Measurements from ENCODE around the gene ZNF777. TPM values are rescaled to one million over a fixed set of nuclear protein-coding genes. Genes with fewer than 3 reads are reported as not detected.

Gene ZNF777
- total and polyA plus RNA-seq, 2 donors (not counting 1 experiment from before 2014, with no cell fraction given) = 4.1 to 4.9 TPM

- Histone ChIP-seq H3K9me3 (ENCODE audit: control insufficient read depth, insufficient read depth, low read depth, low read length) (no peaks in the 10 kb centered on the region), H3K27me3 (ENCODE audit: control insufficient read depth, insufficient read depth, low read length) (no peaks in the 10 kb centered on the region), H2AFZ (ENCODE audit: low read length) (no peak overlapping the region), H3K4me1 (ENCODE audit: control insufficient read depth, extremely low read depth, insufficient read depth, low read length) (no peaks in the 10 kb centered on the region), H3K36me3 (ENCODE audit: control insufficient read depth, insufficient read depth, low read length) (no peaks in the 10 kb centered on the region), H3K4me3 (replicated peaks in 1 of 4; ENCODE audit: control extremely low read depth in 1 of 4, insufficient read depth in 1 of 4, low read depth in 3 of 4, low read length in 4 of 4) (no peak overlapping the region), H3K9ac (ENCODE audit: insufficient read depth, low read length) (no peak overlapping the region), H3K4me2 (ENCODE audit: extremely low read depth, insufficient read depth, low read length) (no peak overlapping the region), H3K79me2 (ENCODE audit: control insufficient read depth, insufficient read depth, low read length) (no peaks in the 10 kb centered on the region), H3K27ac (ENCODE audit: insufficient read depth, low read length) (no peak overlapping the region), H4K20me1 (ENCODE audit: control insufficient read depth, extremely low read depth, insufficient read depth, low read length) (no peaks in the 10 kb centered on the region)
- TF ChIP-seq CTCF (conservative IDR thresholded peaks at IDR 0.05 in 1 of 2, IDR thresholded peaks at IDR 0.05 in 1 of 2; ENCODE audit: low read depth in 1 of 2, low read length in 2 of 2) (no peak), EZH2 (IDR thresholded peaks at IDR 0.05; ENCODE audit: low read length, missing control alignments) (no peak)
- no peak for DNase-seq (ENCODE audit: low read depth in 2 of 2)
Measured at GRCh38 chr7:149443523-149443922, 17.3 kb downstream of the ZNF777 start.

- Histone ChIP-seq H3K9me3 (ENCODE audit: control insufficient read depth, insufficient read depth, low read depth, low read length) (no peaks in the 10 kb centered on the region), H2AFZ (ENCODE audit: low read length) (no peak overlapping the region), H3K79me2 (ENCODE audit: control insufficient read depth, insufficient read depth, low read length) (no peaks in the 10 kb centered on the region), H3K27me3 (ENCODE audit: control insufficient read depth, insufficient read depth, low read length) (no peaks in the 10 kb centered on the region), H3K4me3 (replicated peaks in 1 of 4; ENCODE audit: control extremely low read depth in 1 of 4, insufficient read depth in 1 of 4, low read depth in 3 of 4, low read length in 4 of 4) (no peak overlapping the region), H3K4me1 (ENCODE audit: control insufficient read depth, extremely low read depth, insufficient read depth, low read length) (no peaks in the 10 kb centered on the region), H3K27ac (ENCODE audit: insufficient read depth, low read length) (no peak overlapping the region), H4K20me1 (ENCODE audit: control insufficient read depth, extremely low read depth, insufficient read depth, low read length) (no peaks in the 10 kb centered on the region), H3K9ac (ENCODE audit: insufficient read depth, low read length) (no peak overlapping the region), H3K4me2 (ENCODE audit: extremely low read depth, insufficient read depth, low read length) (no peak overlapping the region), H3K36me3 (ENCODE audit: control insufficient read depth, insufficient read depth, low read length) (no peaks in the 10 kb centered on the region)
- no peak for TF ChIP-seq EZH2 (IDR thresholded peaks at IDR 0.05; ENCODE audit: low read length, missing control alignments)
- TF ChIP-seq CTCF (conservative IDR thresholded peaks at IDR 0.05 in 1 of 2, IDR thresholded peaks at IDR 0.05 in 1 of 2; ENCODE audit: low read depth in 1 of 2, low read length in 2 of 2) = no peak
- DNase-seq (ENCODE audit: low read depth in 2 of 2) = no peak
Measured at GRCh38 chr7:149442924-149443323, 17.9 kb downstream of the ZNF777 start.

GRCh38 chr7:149440222-149440621 is 20.6 kb downstream of the ZNF777 start:
- Histone ChIP-seq H3K27me3 (ENCODE audit: control insufficient read depth, insufficient read depth, low read length) (no peaks in the 10 kb centered on the region), H3K4me3 (replicated peaks in 1 of 4; ENCODE audit: control extremely low read depth in 1 of 4, insufficient read depth in 1 of 4, low read depth in 3 of 4, low read length in 4 of 4) (no peak overlapping the region), H3K4me1 (ENCODE audit: control insufficient read depth, extremely low read depth, insufficient read depth, low read length) (no peaks in the 10 kb centered on the region), H3K9ac (ENCODE audit: insufficient read depth, low read length) (no peak overlapping the region), H3K79me2 (ENCODE audit: control insufficient read depth, insufficient read depth, low read length) (no peaks in the 10 kb centered on the region), H3K9me3 (ENCODE audit: control insufficient read depth, insufficient read depth, low read depth, low read length) (no peaks in the 10 kb centered on the region), H4K20me1 (ENCODE audit: control insufficient read depth, extremely low read depth, insufficient read depth, low read length) (no peaks in the 10 kb centered on the region), H3K36me3 (ENCODE audit: control insufficient read depth, insufficient read depth, low read length) (peaks cover 1% of the 10 kb centered on the region), H3K4me2 (ENCODE audit: extremely low read depth, insufficient read depth, low read length) (no peak overlapping the region), H2AFZ (ENCODE audit: low read length) (no peak overlapping the region), H3K27ac (ENCODE audit: insufficient read depth, low read length) (no peak overlapping the region)
- TF ChIP-seq CTCF (conservative IDR thresholded peaks at IDR 0.05 in 1 of 2, IDR thresholded peaks at IDR 0.05 in 1 of 2; ENCODE audit: low read depth in 1 of 2, low read length in 2 of 2) = no peak
- TF ChIP-seq EZH2 (IDR thresholded peaks at IDR 0.05; ENCODE audit: low read length, missing control alignments) = no peak
- DNase-seq (ENCODE audit: low read depth in 2 of 2) = no peak

Measured in fibroblast of lung (primary cell).